GM13976 (cell line): ENCODE results near the gene PIN4.
A peak's percentile ranks its signal among the peaks of the same experiment; 100 is the strongest.

Experiments used
- DNase-seq: peaks from one replicate; pipeline ENCODE4 v3.0.0; 2012; ENCODE audit warnings: low spot score
- in situ Hi-C: fragments of 300-500 bp; cut with MboI; formaldehyde crosslinking; loops from one replicate; pipeline ENCODE4 v1.12.0; 2022; ENCODE audit warnings: low sequenced_read_pairs, mixed read lengths, inconsistent platforms; ENCODE audit not compliant: unreplicated experiment
- TF ChIP-seq, protein P1 (sequence below): IDR thresholded peaks from 2 replicates; pipeline ENCODE4 v1.5.1; 2012; ENCODE audit warnings: borderline replicate concordance, mild to moderate bottlenecking; ENCODE audit not compliant: insufficient read depth; ENCODE audit errors: extremely low read depth, missing control alignments, control extremely low read depth

PIN4 gene

GRCh38 chrX:72230290-72230689 is 48.7 kb downstream of the PIN4 start:
- in situ Hi-C loops = no loop called here
- no peak for DNase-seq
- TF ChIP-seq, protein P1, sequence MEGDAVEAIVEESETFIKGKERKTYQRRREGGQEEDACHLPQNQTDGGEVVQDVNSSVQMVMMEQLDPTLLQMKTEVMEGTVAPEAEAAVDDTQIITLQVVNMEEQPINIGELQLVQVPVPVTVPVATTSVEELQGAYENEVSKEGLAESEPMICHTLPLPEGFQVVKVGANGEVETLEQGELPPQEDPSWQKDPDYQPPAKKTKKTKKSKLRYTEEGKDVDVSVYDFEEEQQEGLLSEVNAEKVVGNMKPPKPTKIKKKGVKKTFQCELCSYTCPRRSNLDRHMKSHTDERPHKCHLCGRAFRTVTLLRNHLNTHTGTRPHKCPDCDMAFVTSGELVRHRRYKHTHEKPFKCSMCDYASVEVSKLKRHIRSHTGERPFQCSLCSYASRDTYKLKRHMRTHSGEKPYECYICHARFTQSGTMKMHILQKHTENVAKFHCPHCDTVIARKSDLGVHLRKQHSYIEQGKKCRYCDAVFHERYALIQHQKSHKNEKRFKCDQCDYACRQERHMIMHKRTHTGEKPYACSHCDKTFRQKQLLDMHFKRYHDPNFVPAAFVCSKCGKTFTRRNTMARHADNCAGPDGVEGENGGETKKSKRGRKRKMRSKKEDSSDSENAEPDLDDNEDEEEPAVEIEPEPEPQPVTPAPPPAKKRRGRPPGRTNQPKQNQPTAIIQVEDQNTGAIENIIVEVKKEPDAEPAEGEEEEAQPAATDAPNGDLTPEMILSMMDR = no peak

- in situ Hi-C loops = no loop called here
- no peak for DNase-seq
- TF ChIP-seq, protein P1 = no peak
Measured at GRCh38 chrX:72236841-72237240, 55.3 kb downstream of the PIN4 start.

DNA sequence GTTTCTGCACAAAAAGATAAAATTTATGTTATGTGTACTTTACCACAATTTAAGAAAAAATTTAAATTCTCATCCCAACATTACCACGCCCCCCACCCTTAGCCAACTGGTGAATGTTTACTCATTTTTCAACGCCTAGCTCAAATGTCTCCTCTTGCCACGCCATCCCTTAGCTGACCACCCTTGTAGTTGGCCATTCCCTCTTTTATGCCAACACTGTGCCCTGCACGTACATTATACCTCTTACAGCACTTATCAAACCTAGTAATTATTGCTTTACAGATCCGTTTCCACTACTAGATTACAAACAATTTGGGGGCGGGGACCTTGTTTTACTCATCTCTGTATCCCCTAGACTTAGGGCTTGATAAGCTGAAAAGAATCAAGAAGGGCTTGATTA is 56.6 kb downstream of the PIN4 start:
- TF ChIP-seq, protein P1 = no peak
- DNase-seq = no peak
- in situ Hi-C loops = no loop called here

GRCh38 chrX:72238721-72239475 is 57.3 kb downstream of the PIN4 start, which contains the start of gene ERCC6L:
ERCC6L (minus strand) TSS chrX:72239027; CDS start chrX:72238911, 116 bp downstream.
- TF ChIP-seq, protein P1 = no peak
- peak; percentile 93 for DNase-seq
- in situ Hi-C loops = no loop called here

DNA sequence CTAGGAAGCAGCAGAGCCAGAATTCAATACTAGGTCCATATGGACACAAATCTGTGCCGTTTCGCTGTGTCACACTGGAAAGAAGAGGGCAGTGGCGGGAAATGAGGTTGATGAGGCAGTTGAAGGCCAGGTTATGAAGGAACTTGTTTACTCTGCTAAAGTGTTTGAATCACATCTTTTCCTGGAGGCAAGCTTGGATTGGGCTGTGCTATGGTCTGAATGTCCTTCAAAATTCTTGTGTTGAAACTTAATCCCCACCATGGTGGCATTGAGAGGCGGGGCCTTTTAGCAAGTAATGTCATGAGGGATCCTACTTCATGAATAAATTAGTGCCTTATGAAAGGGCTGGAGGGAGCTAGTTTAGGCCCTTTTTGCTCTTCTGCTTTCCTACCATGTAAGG is 59.4 kb downstream of the PIN4 start:
- TF ChIP-seq, protein P1 = no peak
- in situ Hi-C loops = no loop called here

DNA sequence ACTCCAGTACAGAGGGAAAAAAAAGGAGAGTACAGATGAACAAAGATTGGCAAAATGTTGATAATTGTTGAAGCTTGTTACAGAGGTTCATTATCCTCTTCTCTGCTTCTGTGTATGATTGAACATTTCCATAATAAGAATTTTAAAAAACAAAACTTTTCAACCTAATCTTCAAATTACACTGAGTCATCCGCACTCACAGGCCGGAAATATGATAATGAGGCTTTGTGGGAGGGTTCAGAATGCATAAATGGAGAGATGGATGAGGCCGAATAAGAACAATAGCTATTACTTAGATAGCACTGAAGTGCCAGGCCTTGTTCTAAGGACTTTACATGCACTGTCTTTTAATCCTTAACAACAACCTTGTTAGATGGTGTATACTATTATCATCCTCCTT is 61.9 kb downstream of the PIN4 start:
- TF ChIP-seq, protein P1 = no peak
- no peak for DNase-seq
- in situ Hi-C loops = no loop called here

More for the DNA sequence above, 59.4 kb downstream of the PIN4 start:
- no peak for DNase-seq

GRCh38 chrX:72245461-72246089 is 64.0 kb downstream of the PIN4 start:
- in situ Hi-C loops = no loop called here
- peak; percentile 50 for DNase-seq
- TF ChIP-seq, protein P1 = peak; percentile 83
